SK-N-SH treated with all-trans-retinoic acid at 6 μM for 48 hours (cell line): ENCODE results near the gene KIF13A.
"Not testable (repeated sequence)": the region's sequence is repeated elsewhere in the genome, so short reads cannot be mapped to it uniquely, and the experiment has no call there.

Source experiments
- ATAC-seq: fragments of 200-7000 bp; cut with Tn5 transposase; 3 replicates; pipeline ENCODE4 v1.9.1; 2020; ENCODE audit warnings: mild to moderate bottlenecking, moderate library complexity
- ARNTL ChIP-seq: fragments of 450-650 bp; formaldehyde crosslinking; IDR thresholded peaks from 2 replicates; pipeline ENCODE4 v1.5.0; 2020; ENCODE audit warnings: low read depth, mild to moderate bottlenecking, moderate library complexity, borderline replicate concordance
- BACH2 ChIP-seq: fragments of 250-450 bp; sonication (Bioruptor Pico); IDR thresholded peaks from 2 replicates; pipeline ENCODE4 v1.9.0; 2021; ENCODE audit warnings: mild to moderate bottlenecking, borderline replicate concordance
- CSDC2 ChIP-seq: fragments of 250-450 bp; sonication (Bioruptor Pico); IDR thresholded peaks from 2 replicates; pipeline ENCODE4 v1.5.0; 2020; ENCODE audit warnings: mild to moderate bottlenecking, moderate library complexity
- ESRRG ChIP-seq: fragments of 250-450 bp; sonication (Bioruptor Pico); IDR thresholded peaks from 2 replicates; pipeline ENCODE4 v1.6.1; 2021; ENCODE audit warnings: mild to moderate bottlenecking
- GLIS3 ChIP-seq: fragments of 250-450 bp; sonication (Bioruptor Pico); IDR thresholded peaks from 2 replicates; pipeline ENCODE4 v1.5.0; 2020; ENCODE audit warnings: mild to moderate bottlenecking, moderate library complexity
- OSR1 ChIP-seq: fragments of 250-450 bp; sonication (Bioruptor Pico); IDR thresholded peaks from 2 replicates; pipeline ENCODE4 v1.8.0; 2022; ENCODE audit warnings: moderate library complexity, mild to moderate bottlenecking, inconsistent platforms
- PPARA ChIP-seq: fragments of 250-450 bp; sonication (Bioruptor Pico); IDR thresholded peaks from 2 replicates; pipeline ENCODE4 v1.5.0; 2020; ENCODE audit warnings: mild to moderate bottlenecking, borderline replicate concordance
- SNAI2 ChIP-seq: fragments of 250-450 bp; sonication (Bioruptor Pico); IDR thresholded peaks from 2 replicates; pipeline ENCODE4 v1.5.0; 2020; ENCODE audit warnings: mild to moderate bottlenecking, moderate library complexity
- TCF4 ChIP-seq: fragments of 250-450 bp; sonication (Bioruptor Pico); IDR thresholded peaks from 2 replicates; pipeline ENCODE4 v1.8.0; 2021; ENCODE audit warnings: mild to moderate bottlenecking, moderate library complexity, borderline replicate concordance
- ZC3H10 ChIP-seq: fragments of 250-450 bp; sonication (Bioruptor Pico); IDR thresholded peaks from 2 replicates; pipeline ENCODE4 v1.5.1; 2021; ENCODE audit warnings: mild to moderate bottlenecking, moderate library complexity
- ZFP3 ChIP-seq: fragments of 250-450 bp; sonication (Bioruptor Pico); IDR thresholded peaks from 2 replicates; pipeline ENCODE4 v1.5.0; 2020; ENCODE audit warnings: mild to moderate bottlenecking, moderate library complexity
- ZFP30 ChIP-seq: fragments of 450-650 bp; formaldehyde crosslinking; IDR thresholded peaks from 2 replicates; pipeline ENCODE4 v1.5.0; 2022; ENCODE audit warnings: mild to moderate bottlenecking, moderate library complexity
- ZNF565 ChIP-seq: fragments of 450-650 bp; formaldehyde crosslinking; conservative IDR thresholded peaks from 2 replicates; pipeline ENCODE4 v1.5.0; 2020; ENCODE audit warnings: low read depth, mild to moderate bottlenecking, moderate library complexity
- ZNF70 ChIP-seq: fragments of 450-650 bp; formaldehyde crosslinking; IDR thresholded peaks from 2 replicates; pipeline ENCODE4 v1.5.0; 2020; ENCODE audit warnings: mild to moderate bottlenecking, moderate library complexity
- ZNF8 ChIP-seq: fragments of 450-650 bp; formaldehyde crosslinking; IDR thresholded peaks from 2 replicates; pipeline ENCODE4 v1.5.0; 2020; ENCODE audit warnings: mild to moderate bottlenecking, moderate library complexity
- TF ChIP-seq, protein P1 (sequence below): fragments of 250-450 bp; sonication (Bioruptor Pico); IDR thresholded peaks from 2 replicates; pipeline ENCODE4 v1.5.1; 2021; ENCODE audit warnings: mild to moderate bottlenecking, moderate library complexity
- TF ChIP-seq, protein P2 (sequence below): fragments of 250-450 bp; sonication (Bioruptor Pico); IDR thresholded peaks from 2 replicates; pipeline ENCODE4 v1.5.1; 2020; ENCODE audit warnings: low read depth, mild to moderate bottlenecking, moderate library complexity
- TF ChIP-seq, protein P3 (sequence below): fragments of 250-450 bp; sonication (Bioruptor Pico); IDR thresholded peaks from 2 replicates; pipeline ENCODE4 v1.8.0; 2021; ENCODE audit warnings: low read depth, mild to moderate bottlenecking, moderate library complexity, borderline replicate concordance
- TF ChIP-seq, protein P4 (sequence below): fragments of 250-450 bp; sonication (Bioruptor Pico); IDR thresholded peaks from 2 replicates; pipeline ENCODE4 v1.5.0; 2020; ENCODE audit warnings: mild to moderate bottlenecking, moderate library complexity

Gene KIF13A

GRCh38 chr6:17892097-17892686 is 95.2 kb downstream of the KIF13A start:
- TF ChIP-seq TCF4 (CRISPR knock-in tag) (no peak), CSDC2 (CRISPR knock-in tag) (no peak), PPARA (no peak), ZFP3 (CRISPR knock-in tag) (no peak), ARNTL (CRISPR knock-in tag) (no peak), GLIS3 (no peak), SNAI2 (CRISPR knock-in tag) (no peak), ZNF8 (no peak)
- TF ChIP-seq, protein P1, sequence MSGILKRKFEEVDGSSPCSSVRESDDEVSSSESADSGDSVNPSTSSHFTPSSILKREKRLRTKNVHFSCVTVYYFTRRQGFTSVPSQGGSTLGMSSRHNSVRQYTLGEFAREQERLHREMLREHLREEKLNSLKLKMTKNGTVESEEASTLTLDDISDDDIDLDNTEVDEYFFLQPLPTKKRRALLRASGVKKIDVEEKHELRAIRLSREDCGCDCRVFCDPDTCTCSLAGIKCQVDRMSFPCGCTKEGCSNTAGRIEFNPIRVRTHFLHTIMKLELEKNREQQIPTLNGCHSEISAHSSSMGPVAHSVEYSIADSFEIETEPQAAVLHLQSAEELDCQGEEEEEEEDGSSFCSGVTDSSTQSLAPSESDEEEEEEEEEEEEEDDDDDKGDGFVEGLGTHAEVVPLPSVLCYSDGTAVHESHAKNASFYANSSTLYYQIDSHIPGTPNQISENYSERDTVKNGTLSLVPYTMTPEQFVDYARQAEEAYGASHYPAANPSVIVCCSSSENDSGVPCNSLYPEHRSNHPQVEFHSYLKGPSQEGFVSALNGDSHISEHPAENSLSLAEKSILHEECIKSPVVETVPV, result no peak
- TF ChIP-seq, protein P2, sequence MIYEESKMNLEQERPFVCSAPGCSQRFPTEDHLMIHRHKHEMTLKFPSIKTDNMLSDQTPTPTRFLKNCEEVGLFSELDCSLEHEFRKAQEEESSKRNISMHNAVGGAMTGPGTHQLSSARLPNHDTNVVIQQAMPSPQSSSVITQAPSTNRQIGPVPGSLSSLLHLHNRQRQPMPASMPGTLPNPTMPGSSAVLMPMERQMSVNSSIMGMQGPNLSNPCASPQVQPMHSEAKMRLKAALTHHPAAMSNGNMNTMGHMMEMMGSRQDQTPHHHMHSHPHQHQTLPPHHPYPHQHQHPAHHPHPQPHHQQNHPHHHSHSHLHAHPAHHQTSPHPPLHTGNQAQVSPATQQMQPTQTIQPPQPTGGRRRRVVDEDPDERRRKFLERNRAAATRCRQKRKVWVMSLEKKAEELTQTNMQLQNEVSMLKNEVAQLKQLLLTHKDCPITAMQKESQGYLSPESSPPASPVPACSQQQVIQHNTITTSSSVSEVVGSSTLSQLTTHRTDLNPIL (CRISPR knock-in tag), result no peak
- no peak for ATAC-seq

- no peak for ATAC-seq
- TF ChIP-seq, protein P3, sequence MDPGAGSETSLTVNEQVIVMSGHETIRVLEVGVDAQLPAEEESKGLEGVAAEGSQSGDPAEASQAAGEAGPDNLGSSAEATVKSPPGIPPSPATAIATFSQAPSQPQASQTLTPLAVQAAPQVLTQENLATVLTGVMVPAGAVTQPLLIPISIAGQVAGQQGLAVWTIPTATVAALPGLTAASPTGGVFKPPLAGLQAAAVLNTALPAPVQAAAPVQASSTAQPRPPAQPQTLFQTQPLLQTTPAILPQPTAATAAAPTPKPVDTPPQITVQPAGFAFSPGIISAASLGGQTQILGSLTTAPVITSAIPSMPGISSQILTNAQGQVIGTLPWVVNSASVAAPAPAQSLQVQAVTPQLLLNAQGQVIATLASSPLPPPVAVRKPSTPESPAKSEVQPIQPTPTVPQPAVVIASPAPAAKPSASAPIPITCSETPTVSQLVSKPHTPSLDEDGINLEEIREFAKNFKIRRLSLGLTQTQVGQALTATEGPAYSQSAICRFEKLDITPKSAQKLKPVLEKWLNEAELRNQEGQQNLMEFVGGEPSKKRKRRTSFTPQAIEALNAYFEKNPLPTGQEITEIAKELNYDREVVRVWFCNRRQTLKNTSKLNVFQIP, result no peak
- TF ChIP-seq, protein P1, result no peak
- TF ChIP-seq ARNTL (CRISPR knock-in tag), result no peak
- no peak for TF ChIP-seq ZFP30
- no peak for TF ChIP-seq ZFP3 (CRISPR knock-in tag)
These were observed 97.1 kb downstream of the KIF13A start for GRCh38 chr6:17890309-17890708.

GRCh38 chr6:17889777-17890176 is 97.7 kb downstream of the KIF13A start:
- ATAC-seq, result not testable (repeated sequence)

GRCh38 chr6:17886891-17887290 is 100.5 kb downstream of the KIF13A start:
- ATAC-seq, result 0 out of 3 replicates have a peak, but pooled peaks have one; percentile 15
- TF ChIP-seq, protein P2 (CRISPR knock-in tag), result no peak
- TF ChIP-seq SNAI2 (CRISPR knock-in tag) (no peak), ZNF565 (CRISPR knock-in tag) (no peak), ARNTL (CRISPR knock-in tag) (no peak), ZC3H10 (CRISPR knock-in tag) (no peak), BACH2 (CRISPR knock-in tag) (no peak), TCF4 (CRISPR knock-in tag) (no peak), ZNF8 (no peak), CSDC2 (CRISPR knock-in tag) (no peak), OSR1 (CRISPR knock-in tag) (no peak), ZFP30 (no peak), ESRRG (CRISPR knock-in tag) (no peak), GLIS3 (no peak), ZNF70 (CRISPR knock-in tag) (no peak)
- TF ChIP-seq, protein P1, result no peak
- TF ChIP-seq, protein P4, sequence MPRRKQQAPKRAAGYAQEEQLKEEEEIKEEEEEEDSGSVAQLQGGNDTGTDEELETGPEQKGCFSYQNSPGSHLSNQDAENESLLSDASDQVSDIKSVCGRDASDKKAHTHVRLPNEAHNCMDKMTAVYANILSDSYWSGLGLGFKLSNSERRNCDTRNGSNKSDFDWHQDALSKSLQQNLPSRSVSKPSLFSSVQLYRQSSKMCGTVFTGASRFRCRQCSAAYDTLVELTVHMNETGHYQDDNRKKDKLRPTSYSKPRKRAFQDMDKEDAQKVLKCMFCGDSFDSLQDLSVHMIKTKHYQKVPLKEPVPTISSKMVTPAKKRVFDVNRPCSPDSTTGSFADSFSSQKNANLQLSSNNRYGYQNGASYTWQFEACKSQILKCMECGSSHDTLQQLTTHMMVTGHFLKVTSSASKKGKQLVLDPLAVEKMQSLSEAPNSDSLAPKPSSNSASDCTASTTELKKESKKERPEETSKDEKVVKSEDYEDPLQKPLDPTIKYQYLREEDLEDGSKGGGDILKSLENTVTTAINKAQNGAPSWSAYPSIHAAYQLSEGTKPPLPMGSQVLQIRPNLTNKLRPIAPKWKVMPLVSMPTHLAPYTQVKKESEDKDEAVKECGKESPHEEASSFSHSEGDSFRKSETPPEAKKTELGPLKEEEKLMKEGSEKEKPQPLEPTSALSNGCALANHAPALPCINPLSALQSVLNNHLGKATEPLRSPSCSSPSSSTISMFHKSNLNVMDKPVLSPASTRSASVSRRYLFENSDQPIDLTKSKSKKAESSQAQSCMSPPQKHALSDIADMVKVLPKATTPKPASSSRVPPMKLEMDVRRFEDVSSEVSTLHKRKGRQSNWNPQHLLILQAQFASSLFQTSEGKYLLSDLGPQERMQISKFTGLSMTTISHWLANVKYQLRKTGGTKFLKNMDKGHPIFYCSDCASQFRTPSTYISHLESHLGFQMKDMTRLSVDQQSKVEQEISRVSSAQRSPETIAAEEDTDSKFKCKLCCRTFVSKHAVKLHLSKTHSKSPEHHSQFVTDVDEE, result no peak
- TF ChIP-seq, protein P3, result no peak
